Lower lobe of right lung (tissue), 2 donors: ENCODE data around the gene TMEM59. TPM values are rescaled to one million over a fixed set of nuclear protein-coding genes. Genes with fewer than 3 reads are reported as not detected.

ENCODE experiments used
- ATAC-seq, 2 donors: fragments of 200-7000 bp; cut with Tn5 transposase; one replicate each; pipeline ENCODE4 v1.9.1; 2020 to 2022; ENCODE audit warnings: mild to moderate bottlenecking in 2 of 2, moderate library complexity in 2 of 2
- DNase-seq: peaks from one replicate; pipeline ENCODE4 v3.0.0-alpha.2; 2020
- H3K27ac ChIP-seq: fragments of 200-600 bp; one replicate; pipeline ENCODE4 v1.8.0; 2022
- H3K27me3 ChIP-seq: fragments of 200-600 bp; one replicate; pipeline ENCODE4 v1.8.0; 2022; ENCODE audit warnings: low read depth
- H3K36me3 ChIP-seq: fragments of 200-600 bp; one replicate; pipeline ENCODE4 v1.8.0; 2022; ENCODE audit warnings: mild to moderate bottlenecking
- H3K4me1 ChIP-seq: fragments of 200-600 bp; one replicate; pipeline ENCODE4 v1.8.0; 2022
- H3K4me3 ChIP-seq: fragments of 200-600 bp; one replicate; pipeline ENCODE4 v1.8.0; 2022; ENCODE audit warnings: mild to moderate bottlenecking
- H3K9me3 ChIP-seq: fragments of 200-600 bp; one replicate; pipeline ENCODE4 v1.8.0; 2022
- intact Hi-C: fragments of 100-400 bp; cut with DNase I; formaldehyde crosslinking; loops from one replicate; pipeline ENCODE4 v1.11.0; 2022
- total RNA-seq: library from RNA; stranded (reverse); fragmentation: NEBNext Ultra II Directional; extraction: Animal tissue kit (Norgen Biotek cat#: 25700); gene quantifications from one replicate; pipeline ENCODE4 v1.2.1, GENCODE V29; 2021
- TF ChIP-seq, protein P1 (sequence below): fragments of 200-600 bp; IDR thresholded peaks from one replicate; pipeline ENCODE4 v1.8.0; 2022; ENCODE audit warnings: antibody characterized with exemption, mild to moderate bottlenecking
- donor health status: DM: no; HTN: yes; CAD: no; lungs with severe emphysema.

Gene TMEM59
- total RNA-seq, 1 donor from 2014 or later, result 475 TPM

DNA sequence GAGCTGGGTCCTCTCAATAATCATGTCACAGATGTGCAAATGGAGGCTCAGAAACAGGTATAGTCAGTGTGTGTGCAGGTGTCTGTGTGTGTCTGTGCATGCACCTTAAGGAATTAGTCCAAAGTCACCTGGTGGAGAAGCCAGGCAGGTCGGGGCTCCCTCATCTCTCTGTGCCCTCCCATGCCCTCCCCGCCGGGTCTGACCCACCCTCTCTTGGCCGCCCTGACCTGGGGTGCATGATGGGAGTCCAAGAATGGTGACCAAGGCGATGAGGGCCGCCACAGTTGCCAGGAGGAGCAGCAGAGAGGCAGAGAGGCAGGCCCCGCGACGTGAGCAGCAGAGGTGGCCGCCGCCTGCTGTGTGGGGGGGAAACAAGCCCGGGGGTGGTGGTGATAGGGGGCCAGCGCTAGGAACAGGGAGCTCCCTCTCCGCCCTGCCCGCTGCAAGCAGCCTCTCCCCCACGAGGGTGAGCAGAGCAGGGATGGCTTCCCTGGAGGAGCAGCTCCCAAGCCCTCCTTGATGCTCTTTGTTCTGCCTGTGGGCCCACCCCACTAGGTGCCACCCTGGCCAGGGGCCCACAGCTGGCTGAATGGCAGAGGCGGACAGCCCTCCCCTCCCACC lies 38.9 kb downstream of the TMEM59 start:
- TF ChIP-seq, protein P1, sequence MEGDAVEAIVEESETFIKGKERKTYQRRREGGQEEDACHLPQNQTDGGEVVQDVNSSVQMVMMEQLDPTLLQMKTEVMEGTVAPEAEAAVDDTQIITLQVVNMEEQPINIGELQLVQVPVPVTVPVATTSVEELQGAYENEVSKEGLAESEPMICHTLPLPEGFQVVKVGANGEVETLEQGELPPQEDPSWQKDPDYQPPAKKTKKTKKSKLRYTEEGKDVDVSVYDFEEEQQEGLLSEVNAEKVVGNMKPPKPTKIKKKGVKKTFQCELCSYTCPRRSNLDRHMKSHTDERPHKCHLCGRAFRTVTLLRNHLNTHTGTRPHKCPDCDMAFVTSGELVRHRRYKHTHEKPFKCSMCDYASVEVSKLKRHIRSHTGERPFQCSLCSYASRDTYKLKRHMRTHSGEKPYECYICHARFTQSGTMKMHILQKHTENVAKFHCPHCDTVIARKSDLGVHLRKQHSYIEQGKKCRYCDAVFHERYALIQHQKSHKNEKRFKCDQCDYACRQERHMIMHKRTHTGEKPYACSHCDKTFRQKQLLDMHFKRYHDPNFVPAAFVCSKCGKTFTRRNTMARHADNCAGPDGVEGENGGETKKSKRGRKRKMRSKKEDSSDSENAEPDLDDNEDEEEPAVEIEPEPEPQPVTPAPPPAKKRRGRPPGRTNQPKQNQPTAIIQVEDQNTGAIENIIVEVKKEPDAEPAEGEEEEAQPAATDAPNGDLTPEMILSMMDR, result no peak
- DNase-seq, result no peak
- Histone ChIP-seq H3K9me3 (no peaks in the 10 kb centered on the region), H3K27ac (no peak overlapping the region), H3K4me3 (no peak overlapping the region), H3K4me1 (no peaks in the 10 kb centered on the region), H3K36me3 (no peaks in the 10 kb centered on the region), H3K27me3 (no peaks in the 10 kb centered on the region)
- intact Hi-C loops, result no loop called here
- ATAC-seq, result no peak

DNA sequence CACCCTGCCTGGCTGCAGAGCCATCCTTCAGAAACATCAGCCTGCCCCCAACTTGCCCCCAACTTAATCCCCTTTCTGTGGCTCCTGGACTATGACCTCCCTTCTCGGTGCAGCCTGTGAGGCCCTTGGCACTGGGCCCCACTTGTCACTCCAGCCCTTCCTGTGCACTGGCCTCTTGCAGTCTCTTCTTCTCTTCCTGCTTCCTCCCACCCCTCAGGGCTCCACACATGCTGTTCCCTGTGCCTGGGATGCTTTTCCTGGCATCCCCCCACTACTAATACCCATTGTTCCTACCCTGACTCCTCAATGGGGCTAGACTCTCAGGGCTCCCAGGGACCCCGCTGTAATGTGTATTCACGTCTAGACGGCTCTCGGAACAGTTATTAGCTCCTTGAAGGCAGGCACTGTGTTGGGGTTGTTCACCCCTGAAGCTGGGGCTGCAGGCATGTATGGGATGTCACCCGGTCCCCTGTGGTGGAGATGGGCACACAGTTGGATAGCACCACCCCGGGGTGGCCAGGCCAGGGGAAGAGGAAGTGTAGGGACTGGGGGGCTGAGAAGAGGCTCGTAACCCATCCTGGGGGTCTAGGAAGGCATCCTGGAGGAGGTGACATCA lies 39.5 kb downstream of the TMEM59 start:
- TF ChIP-seq, protein P1, result no peak
- ATAC-seq (no peak), DNase-seq (no peak)
- Histone ChIP-seq H3K36me3 (no peaks in the 10 kb centered on the region), H3K27me3 (no peaks in the 10 kb centered on the region), H3K9me3 (no peaks in the 10 kb centered on the region), H3K4me1 (no peaks in the 10 kb centered on the region), H3K27ac (no peak overlapping the region), H3K4me3 (no peak overlapping the region)
- intact Hi-C loops, result no loop called here

DNA sequence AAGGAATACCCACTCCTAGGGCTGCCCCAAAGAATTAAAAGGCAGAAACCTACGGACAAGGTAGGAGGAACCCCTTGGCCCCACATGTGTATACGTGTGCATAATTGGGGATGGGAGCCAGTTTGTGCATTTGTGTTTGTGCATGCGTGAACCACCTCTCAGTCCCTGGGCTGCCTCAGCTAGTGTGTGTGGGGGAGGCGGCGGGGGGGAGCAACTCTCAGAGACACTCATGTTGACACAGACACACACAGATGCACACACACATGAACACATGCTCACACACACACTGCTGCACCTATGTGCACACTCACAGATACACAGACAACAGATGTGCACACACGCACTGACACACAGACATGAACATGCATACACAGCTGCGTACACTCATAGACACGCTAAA lies 40.1 kb downstream of the TMEM59 start:
- Histone ChIP-seq H3K4me3 (no peak overlapping the region), H3K27ac (no peak overlapping the region), H3K4me1 (no peaks in the 10 kb centered on the region), H3K27me3 (no peaks in the 10 kb centered on the region), H3K9me3 (no peaks in the 10 kb centered on the region), H3K36me3 (no peaks in the 10 kb centered on the region)
- intact Hi-C loops, result no loop called here
- TF ChIP-seq, protein P1, result no peak
- no peak for DNase-seq
- no peak for ATAC-seq

DNA sequence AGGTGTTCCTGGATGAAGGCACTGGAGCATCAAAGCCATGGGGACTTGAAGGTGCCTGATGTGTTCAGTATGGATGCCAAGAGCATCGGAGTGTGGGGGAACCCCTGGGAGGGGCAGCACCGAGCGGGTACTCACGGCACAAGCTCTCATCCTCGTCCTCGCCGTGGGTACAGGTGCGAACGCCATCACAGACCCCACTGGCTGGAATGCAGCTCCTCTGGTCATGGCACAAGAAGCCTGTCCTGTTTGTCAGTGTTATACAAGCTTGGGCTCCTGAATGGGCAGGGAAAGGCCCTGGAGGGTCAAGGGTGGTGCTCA lies 41.0 kb downstream of the TMEM59 start:
- TF ChIP-seq, protein P1, result no peak
- ATAC-seq (no peak), DNase-seq (no peak)
- intact Hi-C loops, result no loop called here
- Histone ChIP-seq H3K27me3 (no peaks in the 10 kb centered on the region), H3K36me3 (no peaks in the 10 kb centered on the region), H3K27ac (no peak overlapping the region), H3K4me3 (no peak overlapping the region), H3K4me1 (no peaks in the 10 kb centered on the region), H3K9me3 (no peaks in the 10 kb centered on the region)

DNA sequence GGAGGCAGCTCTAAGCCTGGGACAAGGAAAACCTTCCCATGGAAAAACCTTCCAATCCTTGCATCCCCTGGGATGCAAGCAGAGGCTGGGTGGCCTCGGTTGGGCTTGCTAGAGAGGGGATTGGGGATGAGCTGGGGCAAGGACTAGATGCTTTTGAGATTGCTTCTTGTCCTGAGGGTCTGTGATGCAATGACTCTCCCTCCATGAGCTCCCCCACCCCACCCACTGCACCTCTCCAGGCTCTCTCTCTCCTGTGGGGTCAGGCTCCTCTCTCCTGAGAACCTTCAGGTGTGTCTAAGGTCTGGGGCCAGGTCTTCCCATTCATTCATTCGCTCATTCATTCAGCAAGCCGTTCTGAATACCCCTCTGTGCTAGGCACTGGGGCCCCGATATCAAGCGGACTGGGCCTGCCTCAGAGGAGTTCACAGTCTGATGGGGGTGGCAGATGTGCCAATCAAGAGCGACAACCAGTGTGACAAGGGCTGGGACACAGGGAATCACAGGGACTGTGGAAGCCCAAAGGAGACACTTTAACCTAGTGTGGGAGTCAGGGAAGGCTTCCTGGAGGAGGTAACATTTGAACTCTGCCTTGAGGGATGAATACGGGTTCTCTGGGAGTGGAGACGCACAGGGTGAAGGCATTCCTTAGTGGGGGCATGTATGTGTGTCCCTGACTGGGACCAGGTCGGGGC lies 41.5 kb downstream of the TMEM59 start:
- TF ChIP-seq, protein P1, result no peak
- DNase-seq, result no peak
- ATAC-seq, result no peak
- Histone ChIP-seq H3K27me3 (no peaks in the 10 kb centered on the region), H3K4me1 (no peaks in the 10 kb centered on the region), H3K9me3 (no peaks in the 10 kb centered on the region), H3K36me3 (no peaks in the 10 kb centered on the region), H3K4me3 (no peak overlapping the region), H3K27ac (no peak overlapping the region)
- intact Hi-C loops, result no loop called here
